ENCODE measurements around the gene GYPB. TPM values are rescaled to one million over a fixed set of nuclear protein-coding genes. Genes with fewer than 3 reads are reported as not detected.
"Not testable (repeated sequence)": the region's sequence is repeated elsewhere in the genome, so short reads cannot be mapped to it uniquely, and the experiment has no call there.

Gene GYPB
- polyA plus RNA-seq, 4 donors, result 1.1 to 1.9 (median 1.7) TPM

GRCh38 chr4:143950185-143950584 is 69.0 kb downstream of the GYPB start:
- not testable (repeated sequence) for DNase-seq (ENCODE audit: low read depth in 4 of 4, low spot score in 3 of 4)

DNA sequence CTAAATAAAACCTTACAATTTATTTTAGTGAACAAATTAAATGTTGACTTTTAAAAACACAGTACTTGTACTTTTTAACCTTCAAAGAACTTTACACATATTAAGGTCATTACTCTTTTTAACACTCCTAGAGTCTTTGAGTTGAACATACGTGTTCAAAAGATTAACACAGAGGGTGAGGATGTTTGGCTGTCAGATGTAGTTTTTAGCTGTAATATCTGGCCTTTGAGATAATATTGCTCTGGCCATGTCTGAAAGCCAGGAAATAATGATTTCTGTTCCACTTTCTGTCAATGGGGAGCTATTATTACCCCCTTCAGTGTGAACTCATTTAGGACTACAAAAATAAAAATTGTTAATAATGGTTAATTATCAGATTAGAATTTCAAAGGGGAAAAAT is 71.7 kb downstream of the GYPB start:
- not testable (repeated sequence) for DNase-seq (ENCODE audit: low read depth in 4 of 4, low spot score in 3 of 4)

Other genes with a start within 250 kb of the GYPB start
- 1 to 10 TPM; 2.9 to 3.1 (median 3.0) TPM for gene GYPE, start 113.8 kb downstream of the GYPB start, polyA plus RNA-seq (ENCODE audit: insufficient read length in 4 of 4)
- 1 to 10 TPM; 2.7 to 3.8 (median 3.4) TPM for gene GYPA, start 121.3 kb upstream of the GYPB start, polyA plus RNA-seq (ENCODE audit: insufficient read length in 4 of 4)